OCI-LY3 (cell line): Measurements from ENCODE around the gene LAMB3.

Source experiments
- H2AFZ ChIP-seq: fragments of 200-600, 300-600 bp; shearing (Covaris generic); 2 replicates; pipeline ENCODE4 v1.6.0; 2014; ENCODE audit warnings: antibody characterized with exemption, low read depth, low read length
- H3K27ac ChIP-seq: fragments of 200-600, 300-600 bp; sonication (generic); 2 replicates; pipeline ENCODE4 v1.5.1; 2014; ENCODE audit warnings: mild to moderate bottlenecking, low read length, moderate library complexity, mixed read lengths
- H3K27me3 ChIP-seq: fragments of 200-600, 300-600 bp; sonication (generic); 2 replicates; pipeline ENCODE4 v1.6.1; 2014; ENCODE audit warnings: low read depth, low read length, mixed read lengths
- H3K36me3 ChIP-seq: fragments of 200-600, 300-600 bp; sonication (generic); replicated peaks from 2 replicates; pipeline ENCODE3; 2014; ENCODE audit warnings: low read depth, low read length, mixed read lengths
- H3K4me1 ChIP-seq: fragments of 300-600, 200-600 bp; sonication (generic); 2 replicates; pipeline ENCODE4 v1.6.1; 2014; ENCODE audit warnings: low read length, mixed read lengths
- H3K4me2 ChIP-seq: fragments of 200-600, 300-600 bp; sonication (generic); 2 replicates; pipeline ENCODE4 v1.6.1; 2014; ENCODE audit warnings: low read length, mixed read lengths
- H3K4me3 ChIP-seq: fragments of 300-600, 200-600 bp; sonication (generic); 2 replicates; pipeline ENCODE4 v1.5.1; 2014; ENCODE audit warnings: antibody characterized with exemption, mild to moderate bottlenecking, low read length, moderate library complexity
- H3K79me2 ChIP-seq: fragments of 300-600, 200-600 bp; shearing (Covaris generic); 2 replicates; pipeline ENCODE4 v1.6.1; 2014; ENCODE audit warnings: mild to moderate bottlenecking, low read length, mixed read lengths
- H3K9ac ChIP-seq: fragments of 300-600, 200-600 bp; shearing (Covaris generic); 2 replicates; pipeline ENCODE4 v1.6.0; 2014; ENCODE audit warnings: mild to moderate bottlenecking, low read length, moderate library complexity
- H3K9me3 ChIP-seq: fragments of 200-600, 300-600 bp; shearing (Covaris generic); 2 replicates; pipeline ENCODE4 v1.6.1; 2014; ENCODE audit warnings: low read length, mixed read lengths; ENCODE audit not compliant: insufficient read depth
- H4K20me1 ChIP-seq: fragments of 200-600, 300-600 bp; sonication (generic); 2 replicates; pipeline ENCODE4 v1.6.1; 2016; ENCODE audit warnings: low read length, mixed read lengths; ENCODE audit not compliant: insufficient read depth
- CTCF ChIP-seq: fragments of 200-600, 300-600 bp; sonication (generic); IDR thresholded peaks from 2 replicates; pipeline ENCODE4 v1.5.1; 2014; ENCODE audit warnings: antibody characterized with exemption, low read length, low read depth
- EZH2phosphoT487 ChIP-seq: fragments of 200-600 bp; shearing (Covaris generic); IDR thresholded peaks from 2 replicates; pipeline ENCODE4 v1.6.1; 2018; ENCODE audit warnings: antibody characterized with exemption, mixed run types, low read depth

LAMB3 gene

GRCh38 chr1:209672705-209673630 lies 20.7 kb upstream of the LAMB3 start:
- peaks cover 4% of the 10 kb centered on the region for H3K36me3 ChIP-seq
- H3K27me3 ChIP-seq, result peaks cover 14% of the 10 kb centered on the region; the same call in 1 of the 2 replicates
- peak overlapping the region; percentile 76 for H3K27ac ChIP-seq
- peak overlapping the region; percentile 49 for H3K9ac ChIP-seq
- H3K4me3 ChIP-seq, result peak overlapping the region; percentile 36
- 0 out of 2 replicates have a peak, but pooled peaks cover 4% of the 10 kb centered on the region for H3K9me3 ChIP-seq
- no peak for TF ChIP-seq EZH2phosphoT487
- TF ChIP-seq CTCF, result no peak
- H3K4me2 ChIP-seq, result peak overlapping the region; percentile 66
- H3K79me2 ChIP-seq, result no peaks in the 10 kb centered on the region
- H4K20me1 ChIP-seq, result no peaks in the 10 kb centered on the region
- H3K4me1 ChIP-seq, result peaks cover 56% of the 10 kb centered on the region
- H2AFZ ChIP-seq, result no peak overlapping the region

- Histone ChIP-seq H3K4me2 (no peak overlapping the region), H3K4me1 (peaks cover 53% of the 10 kb centered on the region), H4K20me1 (no peaks in the 10 kb centered on the region), H3K9ac (no peak overlapping the region), H3K4me3 (no peak overlapping the region), H3K27me3 (no peaks in the 10 kb centered on the region), H3K27ac (no peak overlapping the region), H2AFZ (no peak overlapping the region), H3K36me3 (peaks cover 4% of the 10 kb centered on the region), H3K79me2 (no peaks in the 10 kb centered on the region), H3K9me3 (0 out of 2 replicates have a peak, but pooled peaks cover 4% of the 10 kb centered on the region)
- TF ChIP-seq EZH2phosphoT487, result no peak
- TF ChIP-seq CTCF, result no peak
Observed at GRCh38 chr1:209670441-209671082, 18.3 kb upstream of the LAMB3 start.

- H3K27me3 ChIP-seq, result 0 out of 2 replicates have a peak, but pooled peaks cover 4% of the 10 kb centered on the region
- H3K4me1 ChIP-seq, result peaks cover 27% of the 10 kb centered on the region
- no peak overlapping the region for H2AFZ ChIP-seq
- H3K27ac ChIP-seq, result 0 out of 2 replicates have a peak overlapping the region, but pooled peaks have one; percentile 3
- H3K9ac ChIP-seq, result no peak overlapping the region
- H3K9me3 ChIP-seq, result 0 out of 2 replicates have a peak, but pooled peaks cover 4% of the 10 kb centered on the region
- peaks cover 4% of the 10 kb centered on the region for H3K36me3 ChIP-seq
- TF ChIP-seq EZH2phosphoT487, result no peak
- TF ChIP-seq CTCF, result no peak
- H4K20me1 ChIP-seq, result no peaks in the 10 kb centered on the region
- H3K4me3 ChIP-seq, result no peak overlapping the region
- no peaks in the 10 kb centered on the region for H3K79me2 ChIP-seq
- H3K4me2 ChIP-seq, result peak overlapping the region; percentile 41
Observed at GRCh38 chr1:209667708-209668107, 15.5 kb upstream of the LAMB3 start.

GRCh38 chr1:209667103-209667502 lies 14.9 kb upstream of the LAMB3 start:
- Histone ChIP-seq H3K4me3 (no peak overlapping the region), H3K27ac (no peak overlapping the region), H2AFZ (no peak overlapping the region), H3K9me3 (0 out of 2 replicates have a peak, but pooled peaks cover 4% of the 10 kb centered on the region), H3K4me2 (no peak overlapping the region), H4K20me1 (no peaks in the 10 kb centered on the region), H3K27me3 (0 out of 2 replicates have a peak, but pooled peaks cover 4% of the 10 kb centered on the region), H3K9ac (no peak overlapping the region), H3K4me1 (peaks cover 21% of the 10 kb centered on the region), H3K36me3 (peaks cover 4% of the 10 kb centered on the region), H3K79me2 (no peaks in the 10 kb centered on the region)
- no peak for TF ChIP-seq EZH2phosphoT487
- TF ChIP-seq CTCF, result no peak
